ENCODE data around the gene ATP11A. TPM values are rescaled to one million over a fixed set of nuclear protein-coding genes. Genes with fewer than 3 reads are reported as not detected.

ATP11A gene
- 10 to 100 TPM in 5 of 8 experiments, 1 to 10 TPM in 3; 6.7 to 36.1 (median 10.2) TPM for total RNA-seq

DNA sequence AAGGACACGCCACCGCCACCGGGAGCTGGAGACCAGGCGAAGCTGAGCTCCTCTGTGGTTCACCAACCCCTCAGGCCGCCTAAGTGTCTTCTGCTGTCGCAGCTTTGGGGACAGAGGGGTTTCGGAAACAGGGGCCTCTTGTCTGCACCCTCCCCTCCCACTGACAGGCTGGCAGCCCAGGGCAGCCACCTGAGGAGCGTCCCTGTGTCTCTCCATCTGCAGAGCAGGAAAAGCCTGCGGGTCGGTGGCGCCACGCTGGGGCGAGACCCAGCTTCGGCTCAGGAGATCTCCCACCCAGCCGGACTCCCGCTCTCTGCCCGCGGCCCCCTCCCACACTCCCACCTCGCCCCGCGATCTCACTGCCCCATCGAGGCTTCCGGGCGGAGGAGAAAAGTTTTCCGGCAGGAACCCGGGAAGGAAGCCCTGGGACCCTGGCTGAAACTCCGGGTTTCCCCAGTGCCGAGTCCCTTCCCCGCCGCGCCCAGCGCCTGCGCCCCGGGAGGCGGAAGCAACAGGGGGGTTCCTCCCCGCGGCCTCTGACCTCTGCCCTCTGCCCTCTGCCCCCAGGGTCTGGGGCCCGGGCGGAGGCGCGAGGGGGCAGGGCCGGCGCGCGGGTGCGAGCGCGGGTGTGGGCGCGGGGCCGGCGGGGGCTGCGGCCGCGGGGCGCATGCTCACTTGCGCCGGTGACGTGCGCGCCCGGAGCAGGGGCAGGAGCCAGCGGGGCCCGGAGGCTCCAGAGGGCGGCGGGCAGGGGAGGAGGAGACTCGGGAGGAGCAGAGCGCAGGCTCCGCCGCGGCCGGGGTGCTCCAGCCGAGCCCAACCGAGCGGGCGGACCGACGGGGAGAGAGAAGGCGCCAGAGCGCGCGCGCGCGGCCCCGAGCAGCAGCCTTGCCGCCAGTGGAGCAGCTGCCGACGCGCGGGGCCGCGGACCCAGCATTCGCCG lies at the start of gene ATP11A:
TSS of gene ATP11A (plus strand) at position 736 of the 943 bp plus-strand sequence. CDS start 379 bp downstream, outside the sequence.
- 5 to 100% (median 43%) methylated on average over 2 to 6 of the region's 95 CpGs; no CpG with 5 or more reads in 6 of the 10 experiments for WGBS, 10 experiments
- in situ Hi-C loops (cut with MboI; ENCODE audit: low pct_unique_long_range_greater_than_20kb in 2 of 9, low sequenced_read_pairs in 9 of 9, unreplicated experiment in 9 of 9): loop anchor here in 1 of 9 experiments (25.0 kb wide), 1 partner anchor 173 kb away; no protein-coding TSS in a partner anchor
- Histone ChIP-seq H3K4me1 (replicated peaks in 1 of 2) (peaks cover 9 to 12% of the 10 kb centered on the region in 2 donors), H3K27ac (peak within 1 kb of the TSS; percentile 39 to 82), H3K4me3 (peak within 1 kb of the TSS; percentile 53 to 88 (median 69))
- ATAC-seq (replicated peaks in 6 of 8): peak; percentile 90 to 98 (median 95)

- Histone ChIP-seq H3K27ac (no peak overlapping the region), H3K4me3 (no peak overlapping the region), H3K4me1 (replicated peaks in 1 of 2) (no peaks in the 10 kb centered on the region)
- ATAC-seq (replicated peaks in 6 of 8): peak in 2 of 8 experiments; percentile 23 to 63
- WGBS, 10 experiments: 56 to 98% (median 89%) methylated on average over 3 to 11 of the region's 19 CpGs; no CpG with 5 or more reads in 3 of the 10 experiments
- in situ Hi-C loops (cut with MboI; ENCODE audit: low pct_unique_long_range_greater_than_20kb in 2 of 9, low sequenced_read_pairs in 9 of 9, unreplicated experiment in 9 of 9): loop anchor here in 1 of 9 experiments (25.0 kb wide), 1 partner anchor 221 kb away; no protein-coding TSS in a partner anchor
Measured at GRCh38 chr13:112641456-112642089, 48.3 kb upstream of the ATP11A start.

DNA sequence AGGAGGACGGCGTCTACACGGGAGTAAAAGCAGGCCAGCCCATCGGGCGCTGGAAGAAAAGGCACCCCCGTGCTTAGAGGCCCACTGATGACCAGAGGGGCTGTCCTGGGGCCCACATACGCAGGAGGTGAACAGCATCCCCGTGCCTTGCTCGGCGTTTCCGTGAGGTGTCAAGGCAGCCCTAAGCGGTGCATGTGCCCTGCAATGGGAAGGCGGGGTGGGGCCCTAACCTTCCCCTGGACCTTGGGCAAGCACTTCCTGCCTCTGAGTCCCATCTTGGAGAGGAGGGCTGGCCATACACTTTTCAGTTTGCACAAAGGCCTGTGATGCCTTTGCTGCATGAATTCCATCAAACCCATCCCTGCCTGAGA lies 47.8 kb upstream of the ATP11A start:
- Histone ChIP-seq H3K4me1 (replicated peaks in 1 of 2) (no peaks in the 10 kb centered on the region), H3K27ac (no peak overlapping the region), H3K4me3 (no peak overlapping the region)
- ATAC-seq (replicated peaks in 6 of 8): no peak
- 20 to 97% (median 89%) methylated on average over 1 to 10 of the region's 13 CpGs; no CpG with 5 or more reads in 3 of the 10 experiments for WGBS, 10 experiments
- in situ Hi-C loops (cut with MboI; ENCODE audit: low pct_unique_long_range_greater_than_20kb in 2 of 9, low sequenced_read_pairs in 9 of 9, unreplicated experiment in 9 of 9): loop anchor here in 1 of 9 experiments (25.0 kb wide), 1 partner anchor 220 kb away; no protein-coding TSS in a partner anchor

DNA sequence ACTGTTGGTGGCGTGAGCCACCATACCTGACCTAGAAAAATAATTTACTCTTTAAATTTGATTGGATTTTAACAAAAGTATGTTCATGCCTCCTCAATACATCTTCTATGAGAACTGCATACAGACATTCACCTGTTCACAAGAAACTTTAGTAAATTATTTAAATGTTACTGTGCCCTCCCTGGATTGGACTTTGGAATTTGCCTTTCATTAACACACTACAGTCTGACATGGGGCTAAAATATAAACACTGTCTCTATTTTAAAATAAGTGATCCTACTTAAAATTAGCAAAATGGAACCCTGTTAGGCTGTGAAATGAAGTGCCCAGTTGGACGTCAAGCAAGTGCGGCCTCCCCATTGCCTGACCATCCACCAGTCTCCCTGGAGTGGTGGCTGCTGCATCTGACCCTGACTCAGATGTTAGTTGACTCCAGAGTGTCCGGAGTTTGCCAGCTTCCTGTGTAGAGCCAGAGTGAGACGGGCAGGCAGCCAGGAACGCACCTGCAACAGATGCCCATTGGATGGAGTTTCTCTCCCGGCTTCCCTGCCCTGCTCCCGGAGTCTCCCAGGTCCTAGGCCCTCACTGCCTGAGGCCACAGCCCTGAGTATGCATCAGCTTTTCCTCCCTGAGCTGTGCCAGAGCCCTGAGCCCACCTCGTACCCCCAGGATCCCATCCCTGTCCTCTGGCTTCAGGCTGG lies 45.9 kb upstream of the ATP11A start:
- Histone ChIP-seq H3K4me1 (replicated peaks in 1 of 2) (no peaks in the 10 kb centered on the region), H3K27ac (no peak overlapping the region), H3K4me3 (no peak overlapping the region)
- in situ Hi-C loops (cut with MboI; ENCODE audit: low pct_unique_long_range_greater_than_20kb in 2 of 9, low sequenced_read_pairs in 9 of 9, unreplicated experiment in 9 of 9): loop anchor here in 1 of 9 experiments (25.0 kb wide), 1 partner anchor 218 kb away; no protein-coding TSS in a partner anchor
- ATAC-seq (replicated peaks in 6 of 8): no peak
- 0 to 100% (median 73%) methylated on average over 1 to 4 of the region's 9 CpGs; no CpG with 5 or more reads in 3 of the 10 experiments for WGBS, 10 experiments

DNA sequence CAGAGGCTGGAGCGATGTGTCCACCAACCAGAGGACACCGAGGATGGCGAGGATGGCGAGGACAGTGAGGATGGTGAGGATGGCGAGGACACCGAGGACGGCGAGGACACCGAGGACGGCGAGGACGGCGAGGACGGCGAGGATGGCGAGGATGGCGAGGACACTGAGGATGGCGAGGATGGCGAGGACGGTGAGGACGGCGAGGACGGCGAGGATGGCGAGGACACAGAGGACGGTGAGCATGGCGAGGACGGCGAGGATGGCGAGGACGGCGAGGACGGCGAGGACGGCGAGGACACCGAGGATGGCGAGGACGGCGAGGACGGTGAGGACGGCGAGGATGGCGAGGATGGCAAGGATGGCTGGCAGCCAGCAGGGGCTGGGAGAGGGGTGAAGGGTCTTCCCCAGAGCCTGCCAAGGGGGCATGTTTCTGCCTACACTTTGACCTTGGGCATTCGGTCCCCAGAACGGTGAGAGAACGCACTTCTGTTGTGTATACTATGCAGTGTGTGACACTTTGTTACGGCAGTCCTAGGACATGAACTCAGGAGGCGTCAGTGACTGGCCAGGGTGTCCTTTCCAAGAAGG lies 44.4 kb upstream of the ATP11A start:
- WGBS, 10 experiments: 80 to 98% (median 90%) methylated on average over 2 to 35 of the region's 49 CpGs; no CpG with 5 or more reads in 1 of the 10 experiments
- no peak overlapping the region for H3K27ac ChIP-seq
- H3K4me1 ChIP-seq (replicated peaks in 1 of 2): no peaks in the 10 kb centered on the region
- in situ Hi-C loops (cut with MboI; ENCODE audit: low pct_unique_long_range_greater_than_20kb in 2 of 9, low sequenced_read_pairs in 9 of 9, unreplicated experiment in 9 of 9): loop anchor here in 1 of 9 experiments (25.0 kb wide), 1 partner anchor 217 kb away; no protein-coding TSS in a partner anchor
- ATAC-seq (replicated peaks in 6 of 8): no peak
- no peak overlapping the region for H3K4me3 ChIP-seq

- in situ Hi-C loops (cut with MboI; ENCODE audit: low pct_unique_long_range_greater_than_20kb in 2 of 9, low sequenced_read_pairs in 9 of 9, unreplicated experiment in 9 of 9): loop anchor here in 1 of 9 experiments (25.0 kb wide), 1 partner anchor 215 kb away; no protein-coding TSS in a partner anchor
- ATAC-seq (replicated peaks in 6 of 8): no peak
Measured at GRCh38 chr13:112647256-112647655, 42.6 kb upstream of the ATP11A start.

GRCh38 chr13:112648101-112648500 lies 41.7 kb upstream of the ATP11A start:
- no peak overlapping the region for H3K27ac ChIP-seq
- no peak overlapping the region for H3K4me3 ChIP-seq
- ATAC-seq (replicated peaks in 6 of 8): no peak
- no peaks in the 10 kb centered on the region for H3K4me1 ChIP-seq (replicated peaks in 1 of 2)
- WGBS, 10 experiments: 33 to 83% (median 73%) methylated on average over 1 to 6 of the region's 10 CpGs; no CpG with 5 or more reads in 4 of the 10 experiments
- in situ Hi-C loops (cut with MboI; ENCODE audit: low pct_unique_long_range_greater_than_20kb in 2 of 9, low sequenced_read_pairs in 9 of 9, unreplicated experiment in 9 of 9): loop anchor here in 1 of 9 experiments (25.0 kb wide), 1 partner anchor 214 kb away; no protein-coding TSS in a partner anchor

More at GRCh38 chr13:112647256-112647655, 42.6 kb upstream of the ATP11A start:
- Histone ChIP-seq H3K4me3 (no peak overlapping the region), H3K27ac (no peak overlapping the region), H3K4me1 (replicated peaks in 1 of 2) (no peaks in the 10 kb centered on the region)
- WGBS, 10 experiments: 59 to 93% (median 69%) methylated on average over 3 to 10 of the region's 14 CpGs; no CpG with 5 or more reads in 7 of the 10 experiments

DNA sequence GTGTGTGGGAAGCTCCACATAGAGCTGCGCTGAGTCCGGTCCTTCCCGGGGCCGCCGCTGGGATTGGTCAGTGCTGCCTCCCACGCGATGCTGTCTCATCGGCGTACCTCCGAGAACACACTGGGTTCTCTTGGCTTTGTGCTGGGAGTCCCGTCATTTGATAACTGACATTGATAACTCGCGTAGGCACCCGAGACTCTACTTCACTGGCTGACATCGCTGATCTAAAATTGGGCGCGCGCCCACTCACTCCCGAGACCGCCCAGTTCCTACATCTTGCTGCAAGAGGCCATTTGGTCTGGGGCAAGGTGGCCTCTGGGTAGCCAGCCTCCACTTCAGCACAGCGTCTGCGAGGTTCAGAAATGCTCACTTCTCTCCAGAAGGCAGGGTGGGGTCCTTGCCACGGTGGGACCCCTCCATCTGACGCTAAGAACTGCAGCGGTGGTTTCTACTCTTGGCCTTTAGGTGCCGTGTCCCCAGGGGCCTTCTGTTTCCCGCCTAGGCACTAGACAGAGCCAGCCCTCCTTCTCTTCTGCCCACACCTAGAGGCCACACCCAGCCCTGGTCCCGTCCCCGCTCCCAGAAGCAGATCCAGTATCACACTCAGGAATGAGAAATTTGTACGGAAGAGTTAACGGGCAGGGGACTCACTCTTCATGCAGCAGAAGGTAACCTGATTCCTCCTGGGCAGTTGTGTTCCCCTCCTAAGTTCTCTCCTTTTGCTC lies 40.7 kb upstream of the ATP11A start:
- H3K27ac ChIP-seq: no peak overlapping the region
- in situ Hi-C loops (cut with MboI; ENCODE audit: low pct_unique_long_range_greater_than_20kb in 2 of 9, low sequenced_read_pairs in 9 of 9, unreplicated experiment in 9 of 9): loop anchor here in 1 of 9 experiments (25.0 kb wide), 1 partner anchor 213 kb away; no protein-coding TSS in a partner anchor
- WGBS, 10 experiments: 80 to 100% (median 93%) methylated on average over 1 to 17 of the region's 31 CpGs; no CpG with 5 or more reads in 2 of the 10 experiments
- no peaks in the 10 kb centered on the region for H3K4me1 ChIP-seq (replicated peaks in 1 of 2)
- no peak for ATAC-seq (replicated peaks in 6 of 8)
- no peak overlapping the region for H3K4me3 ChIP-seq

DNA sequence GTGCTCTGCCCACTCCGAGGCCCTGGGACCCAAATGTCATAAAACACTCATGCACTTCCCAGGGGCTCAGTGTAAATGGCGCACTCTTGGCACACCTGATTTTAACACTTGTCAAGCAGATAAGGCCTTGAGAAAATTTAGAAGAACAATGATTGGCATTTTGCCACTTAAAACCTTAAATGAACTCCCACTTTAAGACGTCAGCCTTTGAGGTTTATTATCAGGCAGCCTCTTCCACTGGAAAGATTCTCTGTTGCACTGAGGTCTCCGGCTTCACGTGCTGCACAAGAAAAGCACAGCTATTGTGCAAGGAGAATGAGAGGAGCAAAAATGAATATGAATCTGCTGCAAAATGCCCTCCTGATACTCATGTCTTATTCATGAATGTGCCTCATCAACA lies 38.5 kb upstream of the ATP11A start:
- WGBS, 10 experiments: 28 to 93% (median 60%) methylated on average over 2 to 4 of the region's 5 CpGs; no CpG with 5 or more reads in 3 of the 10 experiments
- Histone ChIP-seq H3K27ac (no peak overlapping the region), H3K4me3 (no peak overlapping the region), H3K4me1 (replicated peaks in 1 of 2) (no peaks in the 10 kb centered on the region)
- ATAC-seq (replicated peaks in 6 of 8): peak in 2 of 8 experiments; percentile 14 to 48
- in situ Hi-C loops (cut with MboI; ENCODE audit: low pct_unique_long_range_greater_than_20kb in 2 of 9, low sequenced_read_pairs in 9 of 9, unreplicated experiment in 9 of 9): loop anchor here in 1 of 9 experiments (25.0 kb wide), 1 partner anchor 211 kb away; no protein-coding TSS in a partner anchor

GRCh38 chr13:112651750-112652511 lies 37.9 kb upstream of the ATP11A start:
- no peak overlapping the region for H3K4me3 ChIP-seq
- 0 to 79% (median 62%) methylated on average over 1 to 6 of the region's 7 CpGs for WGBS, 10 experiments
- no peaks in the 10 kb centered on the region for H3K4me1 ChIP-seq (replicated peaks in 1 of 2)
- no peak overlapping the region for H3K27ac ChIP-seq
- in situ Hi-C loops (cut with MboI; ENCODE audit: low pct_unique_long_range_greater_than_20kb in 2 of 9, low sequenced_read_pairs in 9 of 9, unreplicated experiment in 9 of 9): loop anchor here in 1 of 9 experiments (25.0 kb wide), 1 partner anchor 210 kb away; no protein-coding TSS in a partner anchor
- ATAC-seq (replicated peaks in 6 of 8): no peak

Data from motor neuron (in vitro differentiated cells).